Activated CD8-positive, alpha-beta memory T cell treated with anti-CD3 and anti-CD28 coated beads for 36 hours (primary cell): ENCODE measurements around the gene CFAP221. TPM values are rescaled to one million over a fixed set of nuclear protein-coding genes. Genes with fewer than 3 reads are reported as not detected.

Experiments used
- CTCF ChIA-PET: fragments of 350-600 bp; sonication (Branson Sonifier 250); formaldehyde crosslinking; loops from one replicate; lab custom pipeline; 2021; ENCODE audit warnings: antibody characterized with exemption; lab: Charles Lee
- POLR2A ChIA-PET: fragments of 350-600 bp; sonication (Branson Sonifier 250); formaldehyde crosslinking; loops from one replicate; lab custom pipeline; 2021; ENCODE audit warnings: antibody characterized with exemption; lab: Charles Lee
- total RNA-seq, 2 experiments: library from RNA; stranded (reverse); gene quantifications; one replicate each; pipeline ENCODE4 v1.2.3, GENCODE V29; 2021

The CFAP221 gene
- not detected for total RNA-seq

DNA sequence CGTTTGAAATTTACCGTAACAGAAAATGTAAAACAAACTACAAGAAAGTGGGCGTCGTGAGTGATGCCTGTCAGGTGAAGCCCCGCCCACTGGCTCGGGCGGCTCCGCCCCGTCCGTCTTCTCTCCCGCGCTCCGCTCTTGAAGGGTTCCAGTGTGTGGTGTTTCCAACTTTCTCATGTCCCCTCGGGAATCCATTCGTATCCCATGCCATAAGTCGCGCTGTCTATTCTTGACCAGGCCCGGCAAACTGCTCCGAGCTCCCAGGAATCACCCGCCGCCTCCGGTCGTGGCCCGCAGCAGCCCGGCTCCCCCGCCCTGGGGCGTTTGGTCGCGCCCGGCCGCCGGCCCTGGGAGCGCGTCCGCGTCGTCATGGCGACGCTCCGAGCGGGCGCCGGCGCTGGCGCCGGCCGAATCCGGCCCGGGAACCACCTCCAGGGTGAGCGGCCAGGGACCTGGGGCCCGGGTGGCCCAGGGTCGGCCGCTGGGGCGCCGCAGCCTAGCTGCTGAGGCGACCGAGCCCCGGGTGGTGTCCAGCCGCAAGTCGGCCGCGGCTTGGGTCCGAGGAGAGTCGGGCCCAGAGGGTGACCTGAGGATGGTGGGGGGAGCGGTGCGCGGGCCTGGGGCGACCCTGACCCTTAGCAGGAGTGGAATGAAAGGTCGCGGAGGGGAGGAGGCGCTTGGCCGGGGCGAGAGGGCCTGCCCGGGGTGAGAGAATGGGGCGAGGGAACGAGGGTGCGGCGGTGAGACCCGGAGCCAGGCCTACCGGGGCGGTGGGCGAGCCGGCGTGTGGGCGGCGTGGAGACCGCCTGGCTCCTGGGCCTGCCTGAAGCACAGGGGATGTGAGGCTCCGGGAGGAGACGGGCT is at the start of gene CFAP221:
TSS of gene CFAP221 (plus strand) at position 375 of the 864 bp plus-strand sequence. CDS start 1,683 bp downstream, outside the sequence.
- ChIA-PET CTCF (no interaction called here), POLR2A (no interaction called here)

GRCh38 chr2:119495948-119496347 is 48.3 kb upstream of the CFAP221 start:
- ChIA-PET POLR2A (no interaction called here), CTCF (no interaction called here)

- POLR2A ChIA-PET = no interaction called here
Observed at GRCh38 chr2:119496682-119497081, 47.6 kb upstream of the CFAP221 start.

GRCh38 chr2:119508756-119509155 is 35.5 kb upstream of the CFAP221 start:
- POLR2A ChIA-PET = no interaction called here
- CTCF ChIA-PET = no interaction called here

More at GRCh38 chr2:119496682-119497081, 47.6 kb upstream of the CFAP221 start:
- CTCF ChIA-PET = no interaction called here

- CTCF ChIA-PET = no interaction called here
- POLR2A ChIA-PET = no interaction called here
Observed at GRCh38 chr2:119511989-119512388, 32.3 kb upstream of the CFAP221 start.

- ChIA-PET POLR2A (no interaction called here), CTCF (no interaction called here)
Observed at GRCh38 chr2:119512946-119513345, 31.3 kb upstream of the CFAP221 start.

DNA sequence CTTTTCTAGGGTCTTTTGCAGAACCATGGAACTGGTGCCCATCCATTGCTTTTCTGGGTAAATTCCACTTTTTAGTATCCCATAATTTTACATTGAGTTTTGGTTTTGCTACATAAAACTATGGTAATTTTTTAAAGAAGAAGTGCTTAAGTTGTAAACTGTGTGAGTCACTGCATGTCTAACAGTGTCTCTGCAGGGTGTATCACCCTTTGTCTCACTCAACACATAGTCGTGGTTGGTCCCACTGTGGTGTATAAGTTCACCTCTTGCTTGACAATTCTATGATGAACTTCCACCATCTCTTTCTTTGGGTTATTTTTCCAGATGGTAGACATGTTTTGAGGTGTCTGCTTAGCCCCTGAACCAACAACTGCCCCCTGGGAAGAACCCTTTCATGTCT is 30.4 kb upstream of the CFAP221 start:
- ChIA-PET CTCF (no interaction called here), POLR2A (no interaction called here)

- CTCF ChIA-PET = no interaction called here
Observed at GRCh38 chr2:119516121-119516520, 28.1 kb upstream of the CFAP221 start.

GRCh38 chr2:119517433-119517832 is 26.8 kb upstream of the CFAP221 start:
- ChIA-PET CTCF (no interaction called here), POLR2A (no interaction called here)

More at GRCh38 chr2:119516121-119516520, 28.1 kb upstream of the CFAP221 start:
- POLR2A ChIA-PET = no interaction called here

DNA sequence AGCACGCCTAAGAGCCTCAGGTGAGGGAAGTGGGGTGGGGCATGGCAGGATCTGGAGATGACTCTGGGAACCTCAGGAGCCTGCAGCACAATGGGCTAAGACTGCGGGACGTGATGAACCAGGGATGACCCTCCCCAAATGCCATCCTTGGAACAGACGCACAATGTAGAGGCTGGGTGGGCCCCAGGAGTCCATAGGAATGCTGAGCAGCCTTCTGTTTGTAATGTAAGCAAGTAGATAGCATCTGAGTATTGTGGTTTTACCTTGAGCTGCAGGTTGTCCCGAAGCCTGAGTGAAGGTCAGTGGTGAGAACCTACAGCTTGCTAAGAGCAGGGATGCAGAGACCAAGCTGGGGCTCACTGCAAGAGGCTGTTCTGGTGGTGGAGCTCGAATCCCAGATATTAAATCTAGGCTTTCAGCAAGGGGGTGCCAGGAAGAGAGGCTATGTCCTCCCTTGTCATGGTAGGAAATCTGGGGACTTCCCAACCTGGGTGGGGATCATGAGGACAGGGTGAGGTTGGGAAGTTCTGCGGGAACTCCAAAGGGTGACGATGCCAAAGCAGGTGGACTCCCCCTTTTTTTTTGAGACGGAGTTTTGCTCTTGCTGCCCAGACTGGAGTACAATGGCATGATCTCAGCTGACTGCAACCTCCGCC is 25.7 kb upstream of the CFAP221 start:
- ChIA-PET CTCF (no interaction called here), POLR2A (no interaction called here)

GRCh38 chr2:119519057-119519408 is 25.2 kb upstream of the CFAP221 start:
- ChIA-PET POLR2A (no interaction called here), CTCF (no interaction called here)

GRCh38 chr2:119520696-119521432 is 23.4 kb upstream of the CFAP221 start:
- ChIA-PET POLR2A (no interaction called here), CTCF (no interaction called here)

GRCh38 chr2:119521433-119522050 is 22.7 kb upstream of the CFAP221 start:
- ChIA-PET POLR2A (no interaction called here), CTCF (no interaction called here)

- POLR2A ChIA-PET = no interaction called here
- CTCF ChIA-PET = no interaction called here
Observed at GRCh38 chr2:119522671-119523070, 21.6 kb upstream of the CFAP221 start.

DNA sequence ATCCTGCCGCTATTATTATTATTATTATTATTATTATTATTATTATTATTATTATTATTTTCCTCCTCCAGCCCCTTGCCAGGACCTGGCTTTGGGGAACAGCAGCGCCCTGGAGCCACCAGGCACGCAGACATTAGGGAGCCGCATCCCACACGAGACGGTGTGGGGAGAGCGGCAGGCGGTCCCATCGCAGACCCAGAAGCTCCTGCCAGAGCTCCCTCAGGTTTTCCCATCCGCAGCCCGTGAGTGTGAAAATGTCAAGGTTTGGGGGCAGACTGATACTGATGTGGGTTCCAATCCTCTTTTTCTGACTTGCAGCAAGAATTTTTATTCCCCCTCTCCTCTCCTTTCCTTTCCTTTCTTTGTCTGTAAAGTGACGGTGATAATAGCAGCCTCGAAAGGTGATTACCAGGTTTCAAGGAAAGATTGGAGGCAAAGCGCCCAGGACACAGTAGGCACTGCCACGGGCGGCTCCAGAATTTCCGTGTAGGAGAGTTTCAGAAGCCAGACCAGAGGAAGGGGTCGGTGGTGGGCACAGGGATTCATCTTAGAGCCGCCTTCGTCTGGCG is 20.8 kb upstream of the CFAP221 start:
- CTCF ChIA-PET = no interaction called here
- POLR2A ChIA-PET = no interaction called here

GRCh38 chr2:119523952-119524694 is 20.1 kb upstream of the CFAP221 start, which contains the start of gene SCTR:
TSS of gene SCTR (minus strand) at chr2:119524483. CDS start at chr2:119524226, 257 bp downstream.
- ChIA-PET CTCF (no interaction called here), POLR2A (no interaction called here)

DNA sequence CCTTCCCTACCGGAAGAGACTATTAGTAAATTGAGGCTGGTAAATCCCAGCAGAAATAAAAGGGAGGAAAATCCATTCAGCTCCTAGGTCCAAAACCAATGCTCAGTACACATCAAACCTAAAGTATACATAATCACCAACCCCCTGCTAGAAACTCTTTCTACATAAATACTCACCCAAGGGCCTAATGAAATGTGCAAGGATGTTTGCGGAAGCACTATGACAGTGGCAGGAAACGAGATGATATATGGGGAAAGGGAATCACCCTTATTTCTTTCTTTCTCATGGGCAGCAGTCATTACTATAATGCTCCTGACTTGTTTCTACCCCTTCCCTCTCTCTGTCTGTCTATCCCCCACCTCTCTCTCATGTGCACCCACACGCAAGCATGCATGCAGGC is 18.6 kb upstream of the CFAP221 start:
- CTCF ChIA-PET = no interaction called here
- POLR2A ChIA-PET = no interaction called here

DNA sequence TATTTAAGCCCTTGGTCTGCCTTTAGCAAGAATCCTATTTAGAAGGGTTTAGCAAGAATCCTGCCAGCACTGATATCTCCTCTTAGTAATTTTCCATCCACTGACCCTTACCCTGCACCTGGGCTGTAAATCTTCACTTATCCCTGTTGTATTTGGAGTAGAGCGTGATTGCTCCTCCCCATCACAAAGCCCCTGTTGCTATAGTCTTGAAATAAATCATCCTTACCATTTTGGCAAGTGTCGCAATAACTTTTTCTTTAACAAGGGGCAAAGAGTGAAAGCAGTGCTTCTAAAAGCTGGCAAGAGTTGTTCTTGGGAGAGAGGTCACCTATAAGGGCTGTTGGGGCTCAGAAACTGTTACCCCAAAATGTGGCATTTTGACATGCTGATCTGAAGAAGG is 16.2 kb upstream of the CFAP221 start:
- POLR2A ChIA-PET = no interaction called here
- CTCF ChIA-PET = no interaction called here

- CTCF ChIA-PET = no interaction called here
- POLR2A ChIA-PET = no interaction called here
Observed at GRCh38 chr2:119531292-119531691, 13.0 kb upstream of the CFAP221 start.
